ENCODE measurements around the gene RNF19B.

RNF19B gene

GRCh38 chr1:32888677-32889420 lies 75.8 kb downstream of the RNF19B start:
- DNase-seq (ENCODE audit: low read depth in 3 of 3), result no peak

GRCh38 chr1:32888134-32888533 lies 76.5 kb downstream of the RNF19B start:
- no peak for DNase-seq (ENCODE audit: low read depth in 3 of 3)

GRCh38 chr1:32887623-32888022 lies 77.0 kb downstream of the RNF19B start:
- no peak for DNase-seq (ENCODE audit: low read depth in 3 of 3)

GRCh38 chr1:32886828-32887414 lies 77.7 kb downstream of the RNF19B start:
- no peak for DNase-seq (ENCODE audit: low read depth in 3 of 3)
